Muscle of arm (tissue), 12 donors: Measurements from ENCODE around the gene CYP2S1. TPM values are rescaled to one million over a fixed set of nuclear protein-coding genes. Genes with fewer than 3 reads are reported as not detected.

ENCODE experiments used
- DNase-seq: peaks from one replicate; pipeline ENCODE4 v3.0.0-alpha.2; 2013
- polyA plus RNA-seq, 12 donors: library from polyadenylated mRNA; unstranded; fragments of 120-200 nt; gene quantifications; one replicate each; pipeline ENCODE4 v1.2.1, GENCODE V29; 2013; ENCODE audit not compliant: insufficient read length in 12 of 12

The CYP2S1 gene
- polyA plus RNA-seq, 12 donors: 0.20 to 6.2 (median 0.44) TPM; not detected in 2

DNA sequence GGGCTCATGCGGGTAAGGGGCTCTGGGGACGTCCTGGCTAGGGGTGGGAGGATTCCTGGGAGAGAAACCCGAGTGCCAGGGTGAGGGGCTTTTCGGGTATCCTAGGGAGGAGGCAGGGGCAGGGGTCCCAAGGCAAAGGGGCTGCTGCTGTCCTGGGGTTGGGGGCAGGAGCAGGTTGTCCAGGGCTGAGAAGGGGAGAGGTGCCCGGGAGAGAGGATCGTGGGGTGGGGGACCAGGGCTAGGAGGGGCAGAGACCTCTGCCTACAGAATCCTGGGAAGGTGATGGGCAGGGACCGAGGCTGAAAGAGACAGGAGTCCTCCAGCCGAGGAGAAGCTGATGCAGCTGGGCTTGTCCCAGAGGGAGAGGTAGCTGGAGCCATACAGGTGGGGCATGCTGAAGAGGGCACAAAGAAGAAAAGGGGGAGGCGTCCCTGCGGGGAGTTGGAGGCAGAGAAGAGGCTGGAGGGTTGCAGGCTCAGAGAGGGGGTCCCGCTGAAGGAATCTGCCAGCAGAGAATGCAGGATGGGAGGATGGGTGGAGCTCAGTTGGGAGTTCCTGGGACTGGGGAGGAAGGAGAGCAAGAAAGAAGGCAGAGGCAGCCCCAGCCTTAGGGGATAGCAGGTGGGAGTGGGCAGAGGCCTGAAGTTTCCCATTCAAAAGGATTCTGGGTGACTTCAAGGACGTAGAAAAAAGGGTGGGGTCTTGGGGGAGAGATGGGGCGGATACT lies 574 bp downstream of the CYP2S1 start:
- no peak for DNase-seq

DNA sequence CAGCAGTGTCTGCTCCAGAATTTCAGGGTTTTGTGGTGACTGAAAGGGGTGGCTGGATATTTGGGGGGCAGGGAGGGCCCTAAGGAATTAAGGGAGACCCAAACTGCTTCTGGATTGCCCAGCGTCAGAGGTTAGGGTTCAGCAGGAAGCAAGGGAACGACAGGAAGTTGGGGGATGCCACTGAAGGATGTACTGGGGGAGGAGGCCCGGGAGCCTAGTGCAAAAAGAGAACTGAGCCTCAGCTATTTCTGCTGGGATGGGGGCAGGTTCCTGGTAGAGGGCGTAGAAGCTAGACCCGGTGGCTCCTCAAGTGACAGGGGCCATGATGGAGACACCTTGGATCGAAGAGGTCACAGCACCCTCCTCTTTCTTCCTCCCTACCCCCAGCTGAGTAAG lies 1.1 kb downstream of the CYP2S1 start:
- no peak for DNase-seq

DNA sequence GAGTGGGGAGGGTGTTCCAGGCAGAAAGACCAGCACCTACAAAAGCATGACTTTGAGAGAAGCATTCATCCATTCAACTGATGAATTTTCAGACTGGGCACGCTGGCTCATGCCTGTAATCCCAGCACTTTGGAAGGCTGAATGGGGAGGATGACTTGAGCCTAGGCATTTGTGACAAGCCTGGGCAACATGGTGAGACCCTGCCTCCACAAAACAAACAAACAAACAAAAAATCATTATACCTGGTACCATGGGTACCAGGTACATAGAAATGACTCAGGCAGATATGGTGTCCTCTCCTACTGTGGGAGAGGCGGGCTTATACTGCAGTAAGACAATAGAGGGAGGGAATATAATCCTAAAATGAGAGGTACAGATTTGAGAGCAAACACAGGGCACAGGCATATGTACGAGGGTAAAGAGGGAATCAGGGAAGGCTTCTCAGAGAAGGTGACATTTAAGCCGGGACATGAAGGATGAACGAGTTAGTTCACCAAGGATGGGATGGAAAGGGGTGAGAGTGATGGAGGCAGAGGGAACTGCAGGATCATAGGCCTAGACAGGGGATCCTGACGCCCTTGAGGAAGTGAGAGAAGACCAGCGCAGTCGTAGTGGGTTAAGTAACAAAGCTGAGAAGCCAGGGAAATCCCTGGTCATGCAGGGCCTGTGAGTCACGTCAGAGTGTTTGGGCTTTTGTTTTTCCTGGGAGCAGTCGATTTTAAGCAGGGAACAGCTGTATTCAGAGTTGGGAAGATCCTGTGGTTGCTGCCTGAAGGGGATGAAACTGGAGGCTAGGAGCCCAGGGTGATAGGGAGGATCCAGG lies 2.9 kb downstream of the CYP2S1 start:
- DNase-seq: no peak

DNA sequence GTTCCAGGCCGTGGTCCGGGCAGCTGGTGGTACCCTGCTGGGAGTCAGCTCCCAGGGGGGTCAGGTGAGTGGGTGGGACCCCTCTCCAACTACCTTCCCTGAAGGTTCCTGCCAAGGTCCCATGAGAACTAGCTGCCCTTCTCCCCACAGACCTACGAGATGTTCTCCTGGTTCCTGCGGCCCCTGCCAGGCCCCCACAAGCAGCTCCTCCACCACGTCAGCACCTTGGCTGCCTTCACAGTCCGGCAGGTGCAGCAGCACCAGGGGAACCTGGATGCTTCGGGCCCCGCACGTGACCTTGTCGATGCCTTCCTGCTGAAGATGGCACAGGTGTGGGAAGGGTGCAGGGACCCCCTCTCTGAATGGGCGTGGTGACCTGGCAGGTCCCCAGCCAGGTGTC lies 5.5 kb downstream of the CYP2S1 start:
- no peak for DNase-seq

DNA sequence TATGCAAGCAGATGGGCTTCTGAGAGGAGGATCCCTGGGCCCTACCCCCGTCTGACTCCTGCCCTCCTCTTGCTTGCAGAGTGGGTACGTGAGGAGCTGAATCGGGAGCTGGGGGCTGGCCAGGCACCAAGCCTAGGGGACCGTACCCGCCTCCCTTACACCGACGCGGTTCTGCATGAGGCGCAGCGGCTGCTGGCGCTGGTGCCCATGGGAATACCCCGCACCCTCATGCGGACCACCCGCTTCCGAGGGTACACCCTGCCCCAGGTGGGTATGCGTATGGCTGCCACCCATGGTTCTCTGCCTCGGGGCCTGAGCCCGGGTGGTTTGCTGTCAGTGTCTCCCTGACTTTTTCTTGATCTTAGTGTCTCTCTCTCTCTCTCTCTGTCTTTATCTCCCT lies 10.4 kb downstream of the CYP2S1 start:
- no peak for DNase-seq

DNA sequence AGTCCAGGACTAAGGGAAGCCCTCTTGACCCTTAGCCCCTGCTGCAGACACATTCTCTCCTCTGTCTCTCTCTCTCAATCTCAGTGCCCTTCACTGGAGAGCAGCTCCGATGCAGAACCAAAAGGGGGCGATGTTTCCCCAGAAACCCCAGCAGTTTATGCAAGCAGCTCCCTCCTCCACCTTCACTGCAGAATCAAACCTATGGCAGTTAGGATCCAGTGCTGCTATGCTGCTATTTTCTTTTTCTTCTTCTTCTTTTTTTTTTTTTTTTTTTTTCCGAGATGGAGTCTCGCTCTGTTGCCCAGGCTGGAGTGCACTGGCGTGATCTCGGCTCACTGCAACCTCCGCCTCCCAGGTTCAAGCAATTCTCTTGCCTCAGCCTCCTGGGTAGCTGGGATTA lies 11.3 kb downstream of the CYP2S1 start:
- DNase-seq: peak; percentile 90

DNA sequence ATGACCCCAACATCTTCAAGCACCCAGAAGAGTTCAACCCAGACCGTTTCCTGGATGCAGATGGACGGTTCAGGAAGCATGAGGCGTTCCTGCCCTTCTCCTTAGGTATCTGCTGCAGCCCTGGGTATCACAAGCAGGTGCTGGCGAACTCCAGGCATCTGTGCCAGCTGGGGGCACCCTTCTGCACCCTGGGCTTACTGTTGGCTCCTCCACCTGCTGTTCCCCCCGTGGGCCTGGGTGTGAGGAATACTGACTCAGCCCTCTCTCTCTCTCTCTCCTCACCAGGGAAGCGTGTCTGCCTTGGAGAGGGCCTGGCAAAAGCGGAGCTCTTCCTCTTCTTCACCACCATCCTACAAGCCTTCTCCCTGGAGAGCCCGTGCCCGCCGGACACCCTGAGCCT lies 13.0 kb downstream of the CYP2S1 start:
- no peak for DNase-seq

- DNase-seq: no peak
Measured at GRCh38 chr19:41206456-41206855, 13.4 kb downstream of the CYP2S1 start.

DNA sequence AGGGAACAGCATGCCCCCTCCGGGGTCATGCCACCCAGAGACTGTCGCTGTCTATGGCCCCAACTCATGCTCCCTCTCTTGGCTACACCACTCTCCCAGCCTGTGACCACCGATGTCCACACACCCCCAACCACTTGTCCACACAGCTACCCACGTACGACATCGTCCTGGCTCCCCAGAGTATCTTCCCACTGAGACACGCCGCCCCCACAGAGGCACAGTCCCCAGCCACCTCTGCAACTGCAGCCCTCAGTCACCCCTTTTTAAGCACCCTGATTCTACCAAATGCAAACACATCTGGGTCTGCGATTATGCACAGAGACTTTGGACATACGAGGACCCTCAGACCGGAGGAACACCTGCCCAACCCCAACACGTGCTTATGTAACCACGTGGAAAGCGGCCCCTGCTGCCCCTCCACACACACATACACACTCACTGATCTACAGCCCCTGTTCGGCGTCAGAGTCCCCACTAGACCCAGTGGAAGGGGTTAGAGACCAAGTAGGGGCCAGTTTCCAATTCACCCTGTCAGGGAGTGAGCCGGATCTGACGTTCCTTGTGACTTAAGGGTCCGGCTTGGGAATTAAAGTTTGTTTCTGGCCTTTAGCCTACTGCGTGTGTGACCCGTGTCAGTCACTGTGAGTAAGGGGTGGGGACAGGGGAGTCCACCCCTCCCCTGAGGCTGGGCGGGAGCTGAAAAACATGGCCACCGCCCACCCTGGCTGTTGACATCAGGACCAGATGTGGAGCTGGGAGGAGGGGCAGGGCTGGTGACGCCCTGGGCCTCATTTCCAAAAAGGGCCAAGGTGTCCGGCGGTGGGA lies 14.1 kb downstream of the CYP2S1 start:
- peak; percentile 76 for DNase-seq

GRCh38 chr19:41214161-41214560 lies 21.1 kb downstream of the CYP2S1 start:
- no peak for DNase-seq

DNA sequence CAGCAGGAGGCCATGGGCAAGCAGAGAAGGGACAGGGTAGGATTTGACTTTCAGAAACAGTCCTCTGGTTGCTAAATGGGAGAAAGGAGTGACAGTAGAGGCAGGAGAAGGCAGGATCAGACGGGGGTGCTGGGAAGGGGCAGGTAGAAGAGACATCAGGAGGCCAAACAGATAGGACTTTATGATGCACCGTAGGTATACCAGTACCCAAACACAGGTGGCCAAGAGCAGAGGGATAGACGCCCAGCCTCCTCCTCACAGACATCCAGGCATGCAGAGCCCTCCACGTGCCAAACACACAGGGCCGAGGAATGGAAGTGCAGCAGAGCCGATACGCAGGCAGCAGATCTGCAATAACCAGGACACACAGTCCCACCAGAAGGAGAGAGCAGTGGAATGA lies 24.7 kb downstream of the CYP2S1 start:
- no peak for DNase-seq

DNA sequence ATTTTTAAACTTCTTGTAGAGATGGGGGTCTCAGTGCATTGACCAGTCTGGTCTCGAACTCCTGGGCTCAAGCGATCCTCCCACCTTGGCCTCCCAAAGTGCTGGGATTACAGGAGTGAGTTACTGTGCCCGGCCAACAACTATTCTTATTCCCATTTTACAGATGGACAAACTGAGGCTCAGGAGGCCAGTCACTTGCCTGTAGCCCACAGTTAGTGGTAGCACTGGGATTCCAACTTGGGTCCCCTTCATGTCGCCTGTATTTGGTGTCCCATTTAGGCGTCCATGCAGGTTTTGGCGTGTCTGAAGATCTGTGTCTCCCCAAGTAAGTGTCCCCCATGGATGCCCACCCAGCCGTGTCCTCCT lies 25.2 kb downstream of the CYP2S1 start:
- no peak for DNase-seq

- peak; percentile 88 for DNase-seq
Measured at GRCh38 chr19:41218615-41219507, 25.8 kb downstream of the CYP2S1 start, which contains the start of gene AXL. TSS of gene AXL (plus strand) at chr19:41219223. CDS start at chr19:41219393, 170 bp downstream.

DNA sequence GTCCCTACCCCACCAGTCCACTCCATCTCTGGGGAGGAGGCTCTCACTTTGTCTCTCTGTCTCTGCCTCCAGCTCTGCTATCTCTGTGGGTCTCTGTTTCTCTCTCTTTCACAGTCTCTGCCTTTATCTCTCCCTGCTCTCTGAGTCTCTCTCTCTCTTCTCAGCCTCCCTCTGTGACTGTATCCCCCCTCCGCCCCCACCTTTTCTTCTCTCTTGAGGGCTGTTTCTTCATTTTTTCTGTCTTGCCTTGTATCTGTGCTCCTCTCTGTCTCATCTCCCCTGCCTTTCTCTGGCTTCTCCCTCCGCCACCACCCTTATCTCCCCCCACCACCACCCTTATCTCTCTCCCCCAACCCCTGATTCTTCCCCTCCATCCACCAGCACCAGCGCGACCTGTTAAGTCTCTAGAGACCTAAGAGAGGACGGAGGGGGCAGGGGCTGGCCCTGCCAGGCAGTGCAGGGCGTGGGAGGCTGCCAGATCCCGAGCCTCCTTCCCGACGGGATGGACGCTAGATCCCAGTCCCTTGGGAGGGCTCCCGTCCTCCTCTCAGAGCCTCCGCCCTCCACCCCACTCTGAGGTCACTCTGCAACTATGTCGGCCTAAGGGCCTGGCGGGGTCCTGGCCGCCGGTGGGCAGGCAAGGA lies 27.0 kb downstream of the CYP2S1 start:
- DNase-seq: no peak

GRCh38 chr19:41220811-41221210 lies 27.8 kb downstream of the CYP2S1 start:
- no peak for DNase-seq

DNA sequence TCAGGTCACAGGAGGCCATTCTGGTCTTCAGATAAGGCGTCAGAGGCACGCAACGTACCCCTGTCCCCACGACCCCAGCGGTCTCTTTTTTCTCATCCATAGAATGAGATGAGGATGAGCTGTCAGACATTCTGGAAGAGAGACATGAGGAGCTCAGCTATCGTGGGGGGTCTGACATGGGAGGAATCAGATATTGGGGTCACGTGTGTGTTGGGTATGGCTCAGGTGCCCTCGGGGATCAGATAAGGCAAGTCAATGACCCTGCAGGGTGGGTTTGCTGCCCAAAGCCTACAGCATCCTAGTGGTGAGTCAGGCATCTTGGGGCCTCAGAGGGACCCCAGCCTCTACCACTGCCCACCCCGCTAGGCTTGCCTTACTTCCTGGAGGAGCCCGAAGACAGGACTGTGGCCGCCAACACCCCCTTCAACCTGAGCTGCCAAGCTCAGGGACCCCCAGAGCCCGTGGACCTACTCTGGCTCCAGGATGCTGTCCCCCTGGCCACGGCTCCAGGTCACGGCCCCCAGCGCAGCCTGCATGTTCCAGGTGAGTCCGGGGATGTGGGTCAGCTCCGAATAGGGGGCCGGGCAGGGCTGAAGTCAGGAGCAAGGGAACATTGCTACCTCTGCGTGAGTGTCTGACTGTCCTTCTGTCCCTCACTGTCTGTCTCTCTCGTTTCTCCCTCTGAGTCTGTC lies 28.6 kb downstream of the CYP2S1 start:
- DNase-seq: no peak

- DNase-seq: no peak
Measured at GRCh38 chr19:41222240-41222639, 29.2 kb downstream of the CYP2S1 start.

GRCh38 chr19:41223431-41224234 lies 30.6 kb downstream of the CYP2S1 start:
- no peak for DNase-seq

GRCh38 chr19:41224632-41225031 lies 31.6 kb downstream of the CYP2S1 start:
- DNase-seq: no peak
